GM21447 (cell line): Measurements from ENCODE around the gene SNUPN.
"Not testable (repeated sequence)": the region's sequence is repeated elsewhere in the genome, so short reads cannot be mapped to it uniquely, and the experiment has no call there.

Source experiments
- ATAC-seq: cut with Tn5 transposase; IDR thresholded peaks from one replicate; pipeline ENCODE4 v1.9.1; 2021; ENCODE audit not compliant: unreplicated experiment

SNUPN gene

GRCh38 chr15:75637245-75638009 lies 11.9 kb upstream of the SNUPN start:
- no peak for ATAC-seq

- no peak for ATAC-seq
Measured at GRCh38 chr15:75636026-75636425, 10.5 kb upstream of the SNUPN start.

- ATAC-seq = not testable (repeated sequence)
Measured at GRCh38 chr15:75633922-75634321, 8.4 kb upstream of the SNUPN start.

- ATAC-seq = no peak
Measured at GRCh38 chr15:75631935-75632334, 6.4 kb upstream of the SNUPN start.

GRCh38 chr15:75622505-75622904 lies 3.0 kb downstream of the SNUPN start:
- ATAC-seq = no peak

GRCh38 chr15:75620841-75621391 lies 4.6 kb downstream of the SNUPN start:
- ATAC-seq = no peak

- no peak for ATAC-seq
Measured at GRCh38 chr15:75620058-75620820, 5.3 kb downstream of the SNUPN start.

- ATAC-seq = no peak
Measured at GRCh38 chr15:75616766-75617165, 8.8 kb downstream of the SNUPN start.

- ATAC-seq = no peak
Measured at GRCh38 chr15:75606711-75607699, 18.5 kb downstream of the SNUPN start.

GRCh38 chr15:75606026-75606425 lies 19.5 kb downstream of the SNUPN start:
- no peak for ATAC-seq

- no peak for ATAC-seq
Measured at GRCh38 chr15:75599401-75599800, 26.1 kb downstream of the SNUPN start.

- ATAC-seq = no peak
Measured at GRCh38 chr15:75598361-75598760, 27.2 kb downstream of the SNUPN start.

GRCh38 chr15:75597667-75598341 lies 27.7 kb downstream of the SNUPN start:
- no peak for ATAC-seq

GRCh38 chr15:75596703-75597345 lies 28.7 kb downstream of the SNUPN start:
- ATAC-seq = no peak

GRCh38 chr15:75594276-75594675 lies 31.2 kb downstream of the SNUPN start:
- no peak for ATAC-seq

- ATAC-seq = no peak
Measured at GRCh38 chr15:75591655-75592364, 33.7 kb downstream of the SNUPN start.

GRCh38 chr15:75590239-75590638 lies 35.3 kb downstream of the SNUPN start:
- ATAC-seq = no peak

GRCh38 chr15:75589071-75589470 lies 36.5 kb downstream of the SNUPN start:
- no peak for ATAC-seq

- not testable (repeated sequence) for ATAC-seq
Measured at GRCh38 chr15:75586422-75586821, 39.1 kb downstream of the SNUPN start.
